SK-N-SH (cell line): ENCODE data around the gene GAST. TPM values are rescaled to one million over a fixed set of nuclear protein-coding genes. Genes with fewer than 3 reads are reported as not detected.

Source experiments
- CTCF ChIA-PET: fragments of 300-600, 350-600 bp; formaldehyde crosslinking; extraction: SDS; loops from one replicate; lab custom pipeline; 2021; lab: Yijun Ruan, JAX
- POLR2A ChIA-PET: fragments of 350-600 bp; sonication (Branson Sonifier 250); formaldehyde crosslinking; extraction: SDS; loops from one replicate; lab custom pipeline; 2020; ENCODE audit warnings: antibody characterized with exemption, inconsistent platforms; lab: Yijun Ruan, JAX
- DNase-seq: peaks from one replicate; pipeline ENCODE4 v3.0.0; 2012
- H2AFZ ChIP-seq: fragments of 200-600 bp; sonication (generic); 2 replicates; pipeline ENCODE4 v1.8.1; 2016; ENCODE audit warnings: antibody characterized with exemption, mild to moderate bottlenecking, low read depth
- H3F3A ChIP-seq: fragments of 200-600 bp; sonication (generic); replicated peaks from 2 replicates; pipeline ENCODE3; 2016; ENCODE audit warnings: antibody characterized with exemption, mild to moderate bottlenecking; ENCODE audit not compliant: insufficient read depth
- H3K27ac ChIP-seq, 2 experiments: fragments of 200-500 bp in 1 of 2; fragments of 200-600 bp in 1 of 2; sonication (Bioruptor generic) in 1 of 2; sonication (generic), shearing (Covaris generic) in 1 of 2; 2 replicates each; pipeline versions ENCODE4 v1.5.1 to v1.6.1; 2014 to 2016; ENCODE audit warnings: low read depth in 2 of 2, inconsistent platforms in 1 of 2, low read length in 1 of 2, mild to moderate bottlenecking in 1 of 2, mixed read lengths in 1 of 2
- H3K27me3 ChIP-seq: fragments of 200-600 bp; sonication (generic), shearing (Covaris generic); 2 replicates; pipeline ENCODE4 v1.6.1; 2016; ENCODE audit warnings: mixed run types; ENCODE audit not compliant: insufficient read depth
- H3K36me3 ChIP-seq, 2 experiments: fragments of 200-500 bp in 1 of 2; fragments of 200-600 bp in 1 of 2; sonication (Bioruptor generic) in 1 of 2; sonication (generic) in 1 of 2; replicated peaks in 1 of 2; 2 replicates each; pipeline versions ENCODE3 to v1.5.1; 2014 to 2016; ENCODE audit warnings: low read length in 1 of 2, mild to moderate bottlenecking in 1 of 2; ENCODE audit not compliant: insufficient read depth in 2 of 2, control insufficient read depth in 1 of 2
- H3K4me1 ChIP-seq, 2 experiments: fragments of 200-500 bp in 1 of 2; fragments of 200-600 bp in 1 of 2; sonication (Bioruptor generic) in 1 of 2; sonication (generic), shearing (Covaris generic) in 1 of 2; 2 replicates each; pipeline versions ENCODE4 v1.5.1 to v1.6.1; 2014 to 2016; ENCODE audit warnings: low read depth in 1 of 2, low read length in 1 of 2, mixed run types in 1 of 2; ENCODE audit not compliant: insufficient read depth in 2 of 2, control insufficient read depth in 1 of 2
- H3K4me2 ChIP-seq: fragments of 200-600 bp; sonication (generic), shearing (Covaris generic); 2 replicates; pipeline ENCODE4 v1.6.1; 2017; ENCODE audit warnings: mixed run types
- H3K4me3 ChIP-seq, 2 experiments: fragments of 200-500 bp in 1 of 2; fragments of 200-600 bp in 1 of 2; sonication (Bioruptor generic) in 1 of 2; sonication (generic), shearing (Covaris generic) in 1 of 2; 2 replicates each; pipeline versions ENCODE4 v1.5.1 to v1.8.1; 2014 to 2016; ENCODE audit warnings: low read depth in 2 of 2, inconsistent platforms in 1 of 2, low read length in 1 of 2, mild to moderate bottlenecking in 1 of 2, mixed read lengths in 1 of 2, moderate library complexity in 1 of 2
- H3K79me2 ChIP-seq: fragments of 200-600 bp; sonication (generic); 2 replicates; pipeline ENCODE4 v1.8.1; 2017; ENCODE audit warnings: mild to moderate bottlenecking; ENCODE audit not compliant: insufficient read depth
- H3K9ac ChIP-seq: fragments of 200-600 bp; sonication (generic); 2 replicates; pipeline ENCODE4 v1.6.1; 2017; ENCODE audit warnings: mixed run types
- H3K9me2 ChIP-seq: fragments of 200-600 bp; sonication (generic); 2 replicates; pipeline ENCODE4 v1.6.1; 2017; ENCODE audit warnings: mixed run types
- H3K9me3 ChIP-seq: fragments of 200-600 bp; sonication (generic); 2 replicates; pipeline ENCODE4 v1.6.1; 2017; ENCODE audit warnings: mixed run types, mild to moderate bottlenecking, moderate library complexity
- H4K20me1 ChIP-seq: fragments of 200-600 bp; sonication (generic); 2 replicates; pipeline ENCODE4 v1.6.1; 2017; ENCODE audit warnings: mild to moderate bottlenecking, mixed run types; ENCODE audit not compliant: insufficient read depth
- ELF1 ChIP-seq: IDR thresholded peaks from 2 replicates; pipeline ENCODE4 v1.4.0; 2012
- EP300 ChIP-seq, 2 experiments: IDR thresholded peaks; 2 replicates each; pipeline versions ENCODE4 v1.4.0 to v1.6.1; 2012; ENCODE audit warnings: borderline replicate concordance in 1 of 2, low read depth in 1 of 2, low read length in 1 of 2
- FOSL2 ChIP-seq: IDR thresholded peaks from 2 replicates; pipeline ENCODE4 v1.4.0; 2012; ENCODE audit warnings: low read depth, mild to moderate bottlenecking, moderate library complexity, borderline replicate concordance
- FOXJ3 ChIP-seq: sonication (generic); formaldehyde crosslinking; IDR thresholded peaks from 2 replicates; pipeline ENCODE4 v1.5.1; 2020; ENCODE audit warnings: mild to moderate bottlenecking, missing genetic modification reagents
- JUND ChIP-seq: IDR thresholded peaks from 2 replicates; pipeline ENCODE4 v1.4.0; 2012
- NFIC ChIP-seq: IDR thresholded peaks from 2 replicates; pipeline ENCODE4 v1.4.0; 2012; ENCODE audit warnings: borderline replicate concordance
- RCOR1 ChIP-seq: fragments of 150-350 bp; IDR thresholded peaks from 2 replicates; pipeline ENCODE4 v1.6.1; 2017; ENCODE audit warnings: antibody characterized with exemption, low read length
- RFX5 ChIP-seq: IDR thresholded peaks from 2 replicates; pipeline ENCODE4 v1.6.1; 2012; ENCODE audit warnings: mild to moderate bottlenecking, improper control_type of control experiment, low read length
- SIN3A ChIP-seq: IDR thresholded peaks from 2 replicates; pipeline ENCODE4 v1.6.1; 2012; ENCODE audit warnings: low read depth, mild to moderate bottlenecking, low read length, moderate library complexity, borderline replicate concordance
- USF1 ChIP-seq: IDR thresholded peaks from 2 replicates; pipeline ENCODE4 v1.4.0; 2012; ENCODE audit warnings: low read depth, borderline replicate concordance
- USF2 ChIP-seq: fragments of 150-350 bp; IDR thresholded peaks from 2 replicates; pipeline ENCODE4 v1.6.1; 2017; ENCODE audit warnings: antibody characterized with exemption, low read length, low read depth, borderline replicate concordance
- WGBS: methylation state at CpG from one replicate; pipeline ENCODE4 v1.1.6; 2017; ENCODE audit warnings: low lambda C conversion rate; 5-methylcytosine and 5-hydroxymethylcytosine counted together
- polyA plus RNA-seq, 3 experiments: library from polyadenylated mRNA; depleted of rRNA; stranded (reverse); fragments of >200 nt; gene quantifications; 2 replicates each; pipeline ENCODE4 v1.2.3, GENCODE V29; 2012

The GAST gene
- polyA plus RNA-seq, 1 of the 3 experiments (the other 2 are of a cell fraction) = not detected

- ChIA-PET POLR2A (interaction anchor here (1.2 kb wide), 1 partner anchor 19 kb away, joined by 5 read pairs; no protein-coding TSS in a partner anchor), CTCF (interaction anchor here (0.6 to 12.4 kb wide), 7 partner anchors 10 to 159 kb away, joined by 3 to 125 read pairs (median 4); partner anchors contain the start of gene HAP1)
- H3K36me3 ChIP-seq = no peaks in the 10 kb centered on the region
- H3K27ac ChIP-seq = no peak overlapping the region
- no peak for DNase-seq
- no peak overlapping the region for H3K4me2 ChIP-seq
- H2AFZ ChIP-seq = no peak overlapping the region
- H3K4me3 ChIP-seq = no peak overlapping the region
- no peaks in the 10 kb centered on the region for H4K20me1 ChIP-seq
- no peaks in the 10 kb centered on the region for H3K9me3 ChIP-seq
- H3K9me2 ChIP-seq = no peaks in the 10 kb centered on the region
- WGBS = 70% methylated on average over 10 of the region's 10 CpGs
- no peaks in the 10 kb centered on the region for H3K79me2 ChIP-seq
- no peak for TF ChIP-seq JUND
- TF ChIP-seq RFX5 = no peak
- no peak for TF ChIP-seq ELF1
- TF ChIP-seq USF1 = no peak
- TF ChIP-seq RCOR1 = no peak
- no peak for TF ChIP-seq NFIC
- H3F3A ChIP-seq = no peaks in the 10 kb centered on the region
- H3K4me1 ChIP-seq = peaks cover 0 to 3% of the 10 kb centered on the region in 2 experiments; a peak in 1 of 4 replicates
- H3K9ac ChIP-seq = no peak overlapping the region
- no peaks in the 10 kb centered on the region for H3K27me3 ChIP-seq
Observed at GRCh38 chr17:41707803-41708669, 4.1 kb upstream of the GAST start.

GRCh38 chr17:41710472-41711090 is 1.6 kb upstream of the GAST start:
- H3K36me3 ChIP-seq = no peaks in the 10 kb centered on the region
- TF ChIP-seq SIN3A (no peak), EP300 (IDR thresholded peaks at IDR 0.05; ENCODE audit: borderline replicate concordance in 1 of 2, low read depth in 1 of 2, low read length in 1 of 2) (no peak), USF2 (no peak), FOSL2 (peak; percentile 32; the same call in 1 of the 2 replicates), FOXJ3 (CRISPR knock-in tag) (no peak)
- no peak overlapping the region for H3K27ac ChIP-seq
- no peaks in the 10 kb centered on the region for H3K9me3 ChIP-seq
- H3K4me1 ChIP-seq = peaks cover 0 to 3% of the 10 kb centered on the region in 2 experiments; a peak in 1 of 4 replicates
- no peak overlapping the region for H2AFZ ChIP-seq
- peak overlapping the region; percentile 42; the same call in 1 of the 2 replicates for H3K4me2 ChIP-seq
- POLR2A ChIA-PET = interaction anchor here (1.7 kb wide), 1 partner anchor 21 kb away, joined by 4 read pairs; no protein-coding TSS in a partner anchor
- H3F3A ChIP-seq = no peaks in the 10 kb centered on the region
- H4K20me1 ChIP-seq = no peaks in the 10 kb centered on the region
- H3K27me3 ChIP-seq = no peaks in the 10 kb centered on the region
- no peak for DNase-seq
- no peak overlapping the region for H3K9ac ChIP-seq
- H3K4me3 ChIP-seq = no peak overlapping the region
- CTCF ChIA-PET = interaction anchor here (1.5 to 12.4 kb wide), 3 partner anchors 15 to 76 kb away, joined by 3 to 125 read pairs (median 8); partner anchors contain the start of gene JUP
- no peaks in the 10 kb centered on the region for H3K79me2 ChIP-seq
- H3K9me2 ChIP-seq = no peaks in the 10 kb centered on the region
- WGBS = 20% methylated on average over 8 of the region's 8 CpGs
